HEK293T (cell line): ENCODE results near the gene KCNJ11.

Source experiments
- CTCF ChIA-PET: fragments of 350-600 bp; formaldehyde crosslinking; extraction: SDS; loops from one replicate; lab custom pipeline; 2021; ENCODE audit warnings: antibody characterized with exemption, inconsistent platforms; lab: Yijun Ruan, JAX
- POLR2A ChIA-PET: fragments of 350-600 bp; formaldehyde crosslinking; extraction: SDS; loops from one replicate; lab custom pipeline; 2020; ENCODE audit warnings: antibody characterized with exemption, inconsistent platforms; lab: Yijun Ruan, JAX
- DNase-seq: peaks from one replicate; pipeline ENCODE4 v3.0.0; 2012; ENCODE audit warnings: mixed read lengths; ENCODE audit errors: extremely low spot score
- ARNT ChIP-seq: fragments of 450-650 bp; IDR thresholded peaks from 2 replicates; pipeline ENCODE4 v1.6.1; 2017; ENCODE audit warnings: mild to moderate bottlenecking
- BHLHE40 ChIP-seq: fragments of 450-650 bp; IDR thresholded peaks from 2 replicates; pipeline ENCODE4 v1.6.1; 2016; ENCODE audit warnings: mild to moderate bottlenecking, moderate library complexity, borderline replicate concordance
- CTBP1 ChIP-seq: fragments of 450-650 bp; IDR thresholded peaks from 2 replicates; pipeline ENCODE4 v1.6.1; 2016; ENCODE audit warnings: borderline replicate concordance
- ELF4 ChIP-seq: fragments of 450-650 bp; IDR thresholded peaks from 2 replicates; pipeline ENCODE4 v1.6.1; 2017; ENCODE audit warnings: antibody characterized with exemption
- FOXA1 ChIP-seq: fragments of 450-650 bp; IDR thresholded peaks from 2 replicates; pipeline ENCODE4 v1.6.1; 2016; ENCODE audit warnings: mild to moderate bottlenecking
- FOXK2 ChIP-seq: fragments of 450-650 bp; IDR thresholded peaks from 2 replicates; pipeline ENCODE4 v1.6.1; 2016; ENCODE audit warnings: mild to moderate bottlenecking
- FOXM1 ChIP-seq: fragments of 450-650 bp; IDR thresholded peaks from 2 replicates; pipeline ENCODE4 v1.6.1; 2017; ENCODE audit warnings: mild to moderate bottlenecking, borderline replicate concordance
- HDGF ChIP-seq: fragments of 450-650 bp; IDR thresholded peaks from 2 replicates; pipeline ENCODE4 v1.6.1; 2017; ENCODE audit warnings: antibody characterized with exemption, borderline replicate concordance
- L3MBTL2 ChIP-seq: fragments of 450-650 bp; conservative IDR thresholded peaks from 2 replicates; pipeline ENCODE4 v1.6.1; 2016; ENCODE audit warnings: mild to moderate bottlenecking
- LEF1 ChIP-seq: fragments of 450-650 bp; IDR thresholded peaks from 2 replicates; pipeline ENCODE4 v1.6.1; 2017; ENCODE audit warnings: mild to moderate bottlenecking, borderline replicate concordance
- NFRKB ChIP-seq: fragments of 450-650 bp; IDR thresholded peaks from 2 replicates; pipeline ENCODE4 v1.6.1; 2016; ENCODE audit warnings: mild to moderate bottlenecking, moderate library complexity
- SP1 ChIP-seq: fragments of 450-650 bp; IDR thresholded peaks from 2 replicates; pipeline ENCODE4 v1.6.1; 2017
- SUZ12 ChIP-seq: fragments of 450-650 bp; IDR thresholded peaks from 2 replicates; pipeline ENCODE4 v1.6.1; 2016; ENCODE audit warnings: mild to moderate bottlenecking
- TARDBP ChIP-seq: fragments of 450-650 bp; IDR thresholded peaks from 2 replicates; pipeline ENCODE4 v1.6.1; 2016
- ZNF384 ChIP-seq: fragments of 450-650 bp; IDR thresholded peaks from 2 replicates; pipeline ENCODE4 v1.6.1; 2016
- TF ChIP-seq, protein P1 (sequence below): fragments of 450-650 bp; IDR thresholded peaks from 2 replicates; pipeline ENCODE4 v1.6.1; 2016

KCNJ11 gene

GRCh38 chr11:17416492-17416891, 28.0 kb upstream of the KCNJ11 start:
- TF ChIP-seq, protein P1, sequence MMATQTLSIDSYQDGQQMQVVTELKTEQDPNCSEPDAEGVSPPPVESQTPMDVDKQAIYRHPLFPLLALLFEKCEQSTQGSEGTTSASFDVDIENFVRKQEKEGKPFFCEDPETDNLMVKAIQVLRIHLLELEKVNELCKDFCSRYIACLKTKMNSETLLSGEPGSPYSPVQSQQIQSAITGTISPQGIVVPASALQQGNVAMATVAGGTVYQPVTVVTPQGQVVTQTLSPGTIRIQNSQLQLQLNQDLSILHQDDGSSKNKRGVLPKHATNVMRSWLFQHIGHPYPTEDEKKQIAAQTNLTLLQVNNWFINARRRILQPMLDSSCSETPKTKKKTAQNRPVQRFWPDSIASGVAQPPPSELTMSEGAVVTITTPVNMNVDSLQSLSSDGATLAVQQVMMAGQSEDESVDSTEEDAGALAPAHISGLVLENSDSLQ = no peak
- TF ChIP-seq ELF4 (no peak), TARDBP (no peak), SUZ12 (no peak), FOXK2 (no peak), LEF1 (no peak), L3MBTL2 (no peak), FOXA1 (no peak), HDGF (no peak), ZNF384 (no peak), CTBP1 (no peak), ARNT (no peak), BHLHE40 (no peak), NFRKB (no peak), FOXM1 (no peak), SP1 (no peak)
- DNase-seq = no peak
- CTCF ChIA-PET = no interaction called here
- POLR2A ChIA-PET = no interaction called here

DNA sequence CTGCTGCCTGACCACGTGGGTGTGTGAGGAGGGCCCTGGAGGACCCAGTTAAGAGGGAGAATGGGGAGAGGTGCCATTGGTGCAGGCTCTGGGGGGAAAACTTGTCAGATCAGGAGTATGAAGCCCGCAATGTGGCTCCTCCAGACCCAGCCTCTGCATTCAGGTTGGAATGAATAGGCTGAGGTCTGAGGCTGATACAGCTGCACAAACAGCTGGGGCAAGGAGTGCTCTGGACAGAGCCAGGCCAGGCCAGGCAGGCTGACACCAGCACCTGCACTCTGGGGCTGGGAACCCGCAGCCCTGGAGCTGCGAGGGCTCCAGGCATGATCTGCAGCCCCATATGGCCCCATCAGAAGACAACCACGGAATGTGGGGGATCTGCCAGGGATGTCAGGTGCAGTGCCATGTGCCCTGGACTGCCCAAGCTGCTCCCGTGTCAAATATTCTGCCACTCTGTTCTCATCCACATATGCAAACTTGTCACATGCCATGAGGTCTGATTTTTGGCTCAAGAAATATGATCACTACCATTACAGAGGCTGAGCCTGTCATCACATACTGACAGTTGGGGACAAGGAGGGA, 27.2 kb upstream of the KCNJ11 start:
- ChIA-PET POLR2A (no interaction called here), CTCF (no interaction called here)
- DNase-seq = no peak
- TF ChIP-seq L3MBTL2 (no peak), CTBP1 (no peak)

DNA sequence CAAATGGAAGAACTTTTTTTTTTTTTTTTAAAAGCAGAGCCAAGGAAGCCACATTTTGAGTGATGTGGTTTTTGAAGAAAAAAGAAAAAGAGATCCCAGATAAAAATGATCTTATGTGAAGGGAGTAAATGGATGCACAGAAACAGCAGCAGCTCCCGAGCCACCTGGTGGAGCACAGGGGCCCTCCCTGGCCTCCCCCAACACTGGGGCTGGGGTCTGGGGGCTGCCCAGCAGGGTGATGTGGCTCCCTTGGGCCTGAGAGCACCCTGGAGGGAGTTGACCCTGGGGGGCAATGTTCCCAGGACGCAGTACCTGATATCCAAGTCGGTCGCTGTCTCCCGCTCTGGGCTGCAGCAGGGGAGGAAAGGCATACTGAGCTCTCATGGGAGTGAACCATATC, 26.5 kb upstream of the KCNJ11 start:
- DNase-seq = no peak
- POLR2A ChIA-PET = no interaction called here
- TF ChIP-seq ARNT (no peak), SUZ12 (no peak), FOXM1 (no peak), SP1 (no peak), LEF1 (no peak), L3MBTL2 (no peak), HDGF (no peak), ELF4 (no peak), CTBP1 (no peak), ZNF384 (no peak), TARDBP (no peak), FOXA1 (no peak), BHLHE40 (no peak)
- TF ChIP-seq, protein P1 = no peak
- CTCF ChIA-PET = no interaction called here

DNA sequence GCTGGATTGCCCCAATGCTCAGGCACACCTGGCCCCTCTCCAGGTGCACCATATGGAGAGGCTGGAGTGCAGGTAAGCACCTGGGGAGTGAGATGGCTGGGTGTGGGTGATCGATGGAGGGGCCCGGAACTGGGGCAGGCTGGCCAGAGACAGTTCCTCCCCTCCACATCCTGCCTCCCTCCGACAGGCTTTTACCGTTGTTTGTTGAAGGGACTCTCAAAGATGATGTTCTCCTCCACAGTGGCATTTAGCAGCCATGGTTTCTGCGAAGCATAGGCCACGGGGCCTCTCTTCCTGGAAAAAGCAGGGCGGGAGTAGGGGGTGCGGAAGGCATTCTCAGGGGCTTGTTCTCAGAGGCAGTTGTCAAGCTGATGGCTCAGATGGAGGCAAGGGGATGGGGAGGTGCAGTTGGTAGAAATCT, 25.9 kb upstream of the KCNJ11 start:
- DNase-seq = no peak
- POLR2A ChIA-PET = no interaction called here
- TF ChIP-seq TARDBP = no peak
- TF ChIP-seq FOXA1 = no peak
- TF ChIP-seq ZNF384 = no peak
- TF ChIP-seq FOXK2 = no peak
- no peak for TF ChIP-seq NFRKB
- no peak for TF ChIP-seq ARNT
- no peak for TF ChIP-seq L3MBTL2
- no peak for TF ChIP-seq HDGF
- no peak for TF ChIP-seq BHLHE40
- TF ChIP-seq CTBP1 = no peak
- TF ChIP-seq, protein P1 = no peak
- CTCF ChIA-PET = no interaction called here

- POLR2A ChIA-PET = no interaction called here
- CTCF ChIA-PET = no interaction called here
- DNase-seq = no peak
- TF ChIP-seq, protein P1 = no peak
- no peak for TF ChIP-seq SUZ12
- no peak for TF ChIP-seq FOXM1
- TF ChIP-seq CTBP1 = no peak
- no peak for TF ChIP-seq HDGF
- TF ChIP-seq BHLHE40 = no peak
Measured at GRCh38 chr11:17413414-17414316, 25.2 kb upstream of the KCNJ11 start.
